ENCODE results near the gene CELF5.
"Not testable (repeated sequence)": the region's sequence is repeated elsewhere in the genome, so short reads cannot be mapped to it uniquely, and the experiment has no call there.

CELF5 gene

DNA sequence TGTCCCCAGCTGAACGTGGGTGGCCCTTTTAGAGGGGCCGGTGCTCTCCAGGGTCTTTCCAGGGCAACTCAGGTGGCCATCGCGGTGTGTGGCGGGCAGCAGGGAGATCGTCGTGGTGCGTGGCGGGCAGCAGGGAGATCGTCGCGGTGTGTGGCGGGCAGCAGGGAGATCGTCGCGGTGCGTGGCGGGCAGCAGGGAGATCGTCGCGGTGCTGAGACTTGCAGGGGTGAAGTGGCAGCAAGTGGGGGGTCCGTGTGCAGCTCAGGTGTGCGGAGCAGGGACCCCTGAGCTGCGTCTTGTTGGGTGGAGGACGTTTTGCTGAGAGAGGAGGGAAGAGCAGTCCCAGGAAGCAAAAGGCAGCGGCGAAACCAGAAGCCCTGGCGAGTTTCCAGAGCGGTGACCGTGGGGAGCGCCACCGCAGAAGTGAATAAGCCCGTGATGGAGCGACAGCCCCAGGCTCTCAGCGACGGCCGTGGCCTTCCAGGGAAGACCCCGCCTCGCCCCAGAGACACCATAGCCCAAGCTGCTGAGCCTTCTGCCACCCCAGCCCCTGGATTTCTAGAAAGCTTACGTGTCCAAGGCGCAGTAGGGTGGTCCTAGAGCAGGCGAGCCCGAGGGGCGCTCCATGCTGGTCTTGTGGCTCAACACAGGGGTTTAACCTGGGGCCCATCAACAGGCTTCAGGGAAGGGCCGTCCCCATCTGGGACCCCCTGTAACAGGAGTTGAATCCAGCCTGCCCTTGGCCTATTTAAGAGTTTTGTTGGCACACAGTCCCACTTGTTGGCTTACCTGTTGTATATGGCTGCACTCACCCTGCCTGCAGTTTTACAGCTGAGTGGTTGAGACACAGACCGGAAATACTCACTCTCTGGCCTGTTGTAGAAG lies 33.3 kb upstream of the CELF5 start:
- TF ChIP-seq, protein P1, sequence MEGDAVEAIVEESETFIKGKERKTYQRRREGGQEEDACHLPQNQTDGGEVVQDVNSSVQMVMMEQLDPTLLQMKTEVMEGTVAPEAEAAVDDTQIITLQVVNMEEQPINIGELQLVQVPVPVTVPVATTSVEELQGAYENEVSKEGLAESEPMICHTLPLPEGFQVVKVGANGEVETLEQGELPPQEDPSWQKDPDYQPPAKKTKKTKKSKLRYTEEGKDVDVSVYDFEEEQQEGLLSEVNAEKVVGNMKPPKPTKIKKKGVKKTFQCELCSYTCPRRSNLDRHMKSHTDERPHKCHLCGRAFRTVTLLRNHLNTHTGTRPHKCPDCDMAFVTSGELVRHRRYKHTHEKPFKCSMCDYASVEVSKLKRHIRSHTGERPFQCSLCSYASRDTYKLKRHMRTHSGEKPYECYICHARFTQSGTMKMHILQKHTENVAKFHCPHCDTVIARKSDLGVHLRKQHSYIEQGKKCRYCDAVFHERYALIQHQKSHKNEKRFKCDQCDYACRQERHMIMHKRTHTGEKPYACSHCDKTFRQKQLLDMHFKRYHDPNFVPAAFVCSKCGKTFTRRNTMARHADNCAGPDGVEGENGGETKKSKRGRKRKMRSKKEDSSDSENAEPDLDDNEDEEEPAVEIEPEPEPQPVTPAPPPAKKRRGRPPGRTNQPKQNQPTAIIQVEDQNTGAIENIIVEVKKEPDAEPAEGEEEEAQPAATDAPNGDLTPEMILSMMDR (IDR thresholded peaks at IDR 0.05; ENCODE audit: low read depth, low read length), result no peak
- no peak overlapping the region for H3K4me3 ChIP-seq (ENCODE audit: low read depth, low read length)
- no peak for DNase-seq (ENCODE audit: low read depth, low spot score)
- in situ Hi-C loops (cut with HindIII; ENCODE audit: low sequenced_read_pairs), result no loop called here

DNA sequence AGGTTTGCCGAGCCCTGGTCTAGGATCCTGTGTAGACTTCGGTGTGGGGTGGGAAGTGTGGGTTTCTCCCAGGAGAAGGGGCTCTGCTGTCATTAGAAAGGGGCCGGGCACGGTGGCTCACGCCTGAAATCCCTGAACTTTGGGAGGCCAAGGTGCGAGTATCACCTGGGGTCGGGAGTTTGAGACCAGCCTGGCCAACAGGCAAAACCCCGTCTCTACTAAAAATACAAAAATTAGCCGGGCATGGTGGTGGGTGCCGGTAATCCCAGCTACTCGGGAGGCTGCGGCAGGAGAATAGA lies 32.7 kb upstream of the CELF5 start:
- in situ Hi-C loops (cut with HindIII; ENCODE audit: low sequenced_read_pairs); H3K4me3 ChIP-seq (ENCODE audit: low read depth, low read length); DNase-seq (ENCODE audit: low read depth, low spot score): not testable (repeated sequence)

DNA sequence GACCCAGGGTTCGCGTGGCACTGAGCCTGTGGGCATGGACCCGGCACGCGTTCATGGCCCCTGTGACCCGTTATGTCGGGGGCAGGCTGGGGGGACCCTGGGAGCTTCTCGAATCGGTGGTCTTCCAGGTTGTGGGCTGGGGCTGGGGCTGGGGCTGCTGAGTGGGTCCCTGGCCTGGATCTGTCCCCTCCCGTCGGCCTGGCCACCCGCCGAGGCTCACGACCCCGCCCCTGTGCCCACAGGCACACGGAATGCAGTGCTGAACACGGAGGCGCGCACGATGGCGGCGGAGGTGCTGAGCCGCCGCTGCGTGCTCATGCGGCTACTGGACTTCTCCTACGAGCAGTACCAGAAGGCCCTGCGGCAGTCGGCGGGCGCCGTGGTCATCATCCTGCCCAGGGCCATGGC lies 32.2 kb upstream of the CELF5 start:
- TF ChIP-seq, protein P1 (IDR thresholded peaks at IDR 0.05; ENCODE audit: low read depth, low read length), result no peak
- no peak overlapping the region for H3K4me3 ChIP-seq (ENCODE audit: low read depth, low read length)
- no peak for DNase-seq (ENCODE audit: low read depth, low spot score)
- in situ Hi-C loops (cut with HindIII; ENCODE audit: low sequenced_read_pairs), result no loop called here

GRCh38 chr19:3192684-3193083 lies 31.8 kb upstream of the CELF5 start:
- TF ChIP-seq, protein P1 (IDR thresholded peaks at IDR 0.05; ENCODE audit: low read depth, low read length), result no peak
- no peak overlapping the region for H3K4me3 ChIP-seq (ENCODE audit: low read depth, low read length)
- in situ Hi-C loops (cut with HindIII; ENCODE audit: low sequenced_read_pairs), result no loop called here
- no peak for DNase-seq (ENCODE audit: low read depth, low spot score)

DNA sequence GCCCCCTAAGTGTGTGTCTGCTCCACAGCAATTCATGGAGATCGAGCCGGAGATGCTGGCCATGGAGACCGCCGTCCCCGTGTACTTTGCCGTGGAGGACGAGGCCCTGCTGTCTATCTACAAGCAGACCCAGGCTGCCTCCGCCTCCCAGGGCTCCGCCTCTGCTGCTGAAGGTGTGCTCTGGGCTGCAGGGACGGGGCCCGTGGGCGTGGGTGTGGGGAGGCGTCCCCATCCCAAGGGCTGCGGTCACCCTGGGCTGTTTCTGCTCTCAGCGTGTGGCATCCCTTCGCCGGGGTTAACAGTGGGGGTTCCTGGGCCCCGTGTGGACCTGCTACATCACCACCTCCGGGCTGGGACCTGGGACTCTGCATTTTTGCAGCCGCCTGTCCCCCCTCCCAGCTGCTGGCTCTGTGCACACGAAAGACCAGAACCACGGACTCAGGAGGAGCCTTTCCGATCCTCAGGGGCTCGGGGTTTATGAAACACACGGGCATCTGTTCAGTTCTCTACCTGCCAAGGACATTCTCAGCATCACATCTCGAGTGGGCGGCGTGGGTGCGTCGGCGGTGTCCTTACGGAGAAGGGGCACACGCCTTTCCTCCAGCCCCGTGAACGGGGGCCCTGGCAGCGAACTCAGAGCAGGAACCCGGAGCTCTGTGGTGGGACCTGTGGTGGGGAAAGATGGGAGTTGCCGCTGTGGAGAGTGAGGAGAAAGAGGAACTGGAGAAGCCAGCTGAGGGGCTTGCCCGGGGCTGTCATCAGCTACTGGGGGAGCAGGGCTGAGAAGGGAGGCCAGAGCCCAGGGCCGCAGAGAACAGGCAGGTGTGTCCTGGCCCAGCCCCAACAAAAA lies 31.0 kb upstream of the CELF5 start:
- no peak overlapping the region for H3K4me3 ChIP-seq (ENCODE audit: low read depth, low read length)
- no peak for DNase-seq (ENCODE audit: low read depth, low spot score)
- TF ChIP-seq, protein P1 (IDR thresholded peaks at IDR 0.05; ENCODE audit: low read depth, low read length), result no peak
- in situ Hi-C loops (cut with HindIII; ENCODE audit: low sequenced_read_pairs), result no loop called here

GRCh38 chr19:3194106-3195087 lies 30.1 kb upstream of the CELF5 start:
- TF ChIP-seq, protein P1 (IDR thresholded peaks at IDR 0.05; ENCODE audit: low read depth, low read length), result no peak
- H3K4me3 ChIP-seq (ENCODE audit: low read depth, low read length), result no peak overlapping the region
- in situ Hi-C loops (cut with HindIII; ENCODE audit: low sequenced_read_pairs), result no loop called here
- no peak for DNase-seq (ENCODE audit: low read depth, low spot score)

Measured in astrocyte of the spinal cord (primary cell).